Suprapubic skin (tissue), 4 donors: ENCODE measurements around the gene KAZN. TPM values are rescaled to one million over a fixed set of nuclear protein-coding genes. Genes with fewer than 3 reads are reported as not detected.

ENCODE experiments used
- DNase-seq, 2 donors: peaks; one replicate each; pipeline ENCODE4 v3.0.0-alpha.2; 2019; ENCODE audit warnings: low spot score in 2 of 2
- H3K27ac ChIP-seq: fragments of 200-600 bp; sonication (generic); one replicate; pipeline ENCODE4 v1.5.1; 2019
- H3K27me3 ChIP-seq: fragments of 200-600 bp; sonication (generic); one replicate; pipeline ENCODE4 v1.5.1; 2019
- H3K36me3 ChIP-seq: fragments of 200-600 bp; sonication (generic); one replicate; pipeline ENCODE4 v1.5.1; 2019
- H3K4me1 ChIP-seq: fragments of 200-600 bp; sonication (generic); one replicate; pipeline ENCODE4 v1.5.1; 2019
- H3K4me3 ChIP-seq: fragments of 200-600 bp; sonication (generic); one replicate; pipeline ENCODE4 v1.5.1; 2019; ENCODE audit warnings: mild to moderate bottlenecking
- H3K9me3 ChIP-seq: fragments of 200-600 bp; sonication (generic); one replicate; pipeline ENCODE4 v1.5.1; 2019
- CTCF ChIP-seq, 2 donors: fragments of 200-600 bp in 1 of 2; fragments of 450-650 bp in 1 of 2; sonication (generic) in 1 of 2; IDR thresholded peaks; one replicate each; pipeline ENCODE4 v1.5.1; 2016 to 2019; ENCODE audit warnings: antibody characterized with exemption in 2 of 2, mild to moderate bottlenecking in 1 of 2, moderate library complexity in 1 of 2
- EP300 ChIP-seq: sonication (generic); formaldehyde crosslinking; IDR thresholded peaks from one replicate; pipeline ENCODE4 v1.6.1; 2017; ENCODE audit warnings: antibody characterized with exemption
- POLR2A ChIP-seq, 2 donors: fragments of 450-650 bp; IDR thresholded peaks; one replicate each; pipeline ENCODE4 v1.6.1; 2017; ENCODE audit warnings: antibody characterized with exemption in 2 of 2, mild to moderate bottlenecking in 2 of 2, moderate library complexity in 2 of 2
- POLR2AphosphoS5 ChIP-seq, 3 donors: sonication (generic); formaldehyde crosslinking; IDR thresholded peaks; one replicate each; pipeline ENCODE4 v1.6.1; 2017; ENCODE audit warnings: antibody characterized with exemption in 3 of 3
- WGBS: methylation state at CpG from one replicate; pipeline ENCODE4 v1.1.5; 2018; 5-methylcytosine and 5-hydroxymethylcytosine counted together
- total RNA-seq, 4 donors: library from RNA; depleted of rRNA; stranded (reverse); fragments of >200 nt; gene quantifications; one replicate each; pipeline ENCODE4 v1.1.0, GENCODE V29; 2016

The KAZN gene
- total RNA-seq, 4 donors from 2014 or later = 29.2 to 37.5 (median 31.7) TPM

- no peaks in the 10 kb centered on the region for H3K4me1 ChIP-seq
- DNase-seq = no peak
- no peaks in the 10 kb centered on the region for H3K36me3 ChIP-seq
- no peak overlapping the region for H3K4me3 ChIP-seq
- peaks cover 7% of the 10 kb centered on the region for H3K27me3 ChIP-seq
- 96% methylated on average over 16 of the region's 17 CpGs for WGBS
- no peak for TF ChIP-seq EP300
- no peak for TF ChIP-seq POLR2A (IDR thresholded peaks at IDR 0.05)
- no peak for TF ChIP-seq CTCF (IDR thresholded peaks at IDR 0.05)
- no peak for TF ChIP-seq POLR2AphosphoS5 (IDR thresholded peaks at IDR 0.05)
- H3K9me3 ChIP-seq = no peaks in the 10 kb centered on the region
- no peak overlapping the region for H3K27ac ChIP-seq
Observed at GRCh38 chr1:15103211-15103610, 504.7 kb downstream of the KAZN start.

- TF ChIP-seq EP300 (no peak), POLR2AphosphoS5 (IDR thresholded peaks at IDR 0.05) (no peak), POLR2A (IDR thresholded peaks at IDR 0.05) (no peak), CTCF (IDR thresholded peaks at IDR 0.05) (no peak)
- 79% methylated on average over 3 of the region's 10 CpGs for WGBS
- no peak overlapping the region for H3K27ac ChIP-seq
Observed at GRCh38 chr1:15103906-15104305, 505.4 kb downstream of the KAZN start.

GRCh38 chr1:15104768-15105167 is 506.3 kb downstream of the KAZN start:
- H3K4me3 ChIP-seq = no peak overlapping the region
- no peaks in the 10 kb centered on the region for H3K9me3 ChIP-seq
- H3K27ac ChIP-seq = no peak overlapping the region
- no peak for DNase-seq
- H3K36me3 ChIP-seq = no peaks in the 10 kb centered on the region
- peaks cover 7% of the 10 kb centered on the region for H3K27me3 ChIP-seq
- TF ChIP-seq EP300 = no peak
- H3K4me1 ChIP-seq = no peaks in the 10 kb centered on the region

More at GRCh38 chr1:15103906-15104305, 505.4 kb downstream of the KAZN start:
- no peak for DNase-seq
- H3K36me3 ChIP-seq = no peaks in the 10 kb centered on the region
- no peaks in the 10 kb centered on the region for H3K4me1 ChIP-seq
- H3K27me3 ChIP-seq = peaks cover 7% of the 10 kb centered on the region
- no peaks in the 10 kb centered on the region for H3K9me3 ChIP-seq
- H3K4me3 ChIP-seq = no peak overlapping the region

GRCh38 chr1:15106608-15107007 is 508.1 kb downstream of the KAZN start:
- no peaks in the 10 kb centered on the region for H3K4me1 ChIP-seq
- H3K9me3 ChIP-seq = no peaks in the 10 kb centered on the region
- H3K27me3 ChIP-seq = peaks cover 2% of the 10 kb centered on the region
- TF ChIP-seq CTCF (IDR thresholded peaks at IDR 0.05) = no peak
- no peak for TF ChIP-seq EP300
- no peak for TF ChIP-seq POLR2A (IDR thresholded peaks at IDR 0.05)
- TF ChIP-seq POLR2AphosphoS5 (IDR thresholded peaks at IDR 0.05) = no peak
- WGBS = 53% methylated on average over 7 of the region's 7 CpGs
- H3K36me3 ChIP-seq = no peaks in the 10 kb centered on the region
- no peak for DNase-seq
- no peak overlapping the region for H3K27ac ChIP-seq
- no peak overlapping the region for H3K4me3 ChIP-seq

- Histone ChIP-seq H3K4me3 (no peak overlapping the region), H3K27ac (no peak overlapping the region), H3K9me3 (no peaks in the 10 kb centered on the region), H3K4me1 (no peaks in the 10 kb centered on the region), H3K36me3 (no peaks in the 10 kb centered on the region), H3K27me3 (no peaks in the 10 kb centered on the region)
- TF ChIP-seq CTCF (IDR thresholded peaks at IDR 0.05) (no peak), EP300 (no peak), POLR2A (IDR thresholded peaks at IDR 0.05) (no peak), POLR2AphosphoS5 (IDR thresholded peaks at IDR 0.05) (no peak)
- 90% methylated on average over 1 of the region's 1 CpG for WGBS
- DNase-seq = no peak
Observed at GRCh38 chr1:15107058-15107687, 508.7 kb downstream of the KAZN start.

GRCh38 chr1:15107911-15108310 is 509.4 kb downstream of the KAZN start:
- Histone ChIP-seq H3K4me3 (no peak overlapping the region), H3K27me3 (no peaks in the 10 kb centered on the region), H3K9me3 (no peaks in the 10 kb centered on the region), H3K4me1 (no peaks in the 10 kb centered on the region), H3K36me3 (no peaks in the 10 kb centered on the region), H3K27ac (no peak overlapping the region)
- no peak for DNase-seq
- TF ChIP-seq EP300 (no peak), POLR2AphosphoS5 (IDR thresholded peaks at IDR 0.05) (no peak), POLR2A (IDR thresholded peaks at IDR 0.05) (no peak), CTCF (IDR thresholded peaks at IDR 0.05) (no peak)
- WGBS = 74% methylated on average over 4 of the region's 4 CpGs
